ENCODE data around the gene TJP2. TPM values are rescaled to one million over a fixed set of nuclear protein-coding genes. Genes with fewer than 3 reads are reported as not detected.

Gene TJP2
- total and polyA plus RNA-seq, 7 experiments from 2014 or later = 1.6 to 27.3 (median 11.3) TPM

DNA sequence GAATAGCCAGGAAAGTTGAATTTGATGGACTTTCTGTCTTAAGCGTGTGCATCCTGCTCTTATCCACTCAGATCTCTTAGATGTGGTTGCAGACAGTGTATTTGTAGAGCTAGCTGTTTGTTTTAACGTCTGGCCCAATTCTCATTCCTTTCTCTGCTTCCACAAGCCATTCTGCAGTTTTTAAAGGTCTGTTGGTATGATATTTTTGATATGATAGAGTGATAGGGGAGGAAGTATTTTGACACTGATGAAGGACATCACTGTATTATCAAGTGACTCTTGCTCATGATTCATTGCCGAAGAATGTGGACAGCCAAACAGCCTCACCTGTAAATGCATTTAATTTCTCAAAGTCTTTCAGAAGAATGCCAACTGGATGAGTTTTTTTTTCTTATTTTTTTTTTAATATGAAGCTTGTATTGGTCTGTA lies 4.5 kb downstream of the TJP2 start:
- Histone ChIP-seq H3K27ac (ENCODE audit: low read depth, low read length) (no peak overlapping the region), H3K36me3 (ENCODE audit: control insufficient read depth in 2 of 3, insufficient read depth in 3 of 3, low read length in 3 of 3) (no peaks in the 10 kb centered on the region), H3K27me3 (ENCODE audit: control insufficient read depth in 2 of 2, insufficient read depth in 2 of 2, low read length in 2 of 2) (no peaks in the 10 kb centered on the region), H3K4me1 (ENCODE audit: control insufficient read depth in 2 of 2, insufficient read depth in 2 of 2, low read length in 2 of 2) (peaks cover 4 to 6% of the 10 kb centered on the region in 2 donors), H3K4me3 (ENCODE audit: low read length) (no peak overlapping the region), H3K9me3 (ENCODE audit: control insufficient read depth in 2 of 3, low read length in 3 of 3) (no peaks in the 10 kb centered on the region)
- ChIA-PET CTCF (no interaction called here), POLR2A (interaction anchor here (0.6 kb wide), 1 partner anchor 27 kb away, joined by 3 read pairs; no protein-coding TSS in a partner anchor)
- H3K27me3 Mint-ChIP-seq = peaks cover 0 to 14% (median 6%) of the 10 kb centered on the region in 5 donors
- ATAC-seq (no peak), DNase-seq (peak in 1 of 9 donors; percentile 16)
- intact Hi-C loops (cut with micrococcal nuclease) = loop anchor here (1.0 to 10.0 kb wide), 5 partner anchors 9 to 1236 kb away; partner anchors contain the start of gene KLF9 (in 1 of the 2)
- no peaks in the 10 kb centered on the region for H3K9me3 Mint-ChIP-seq
- peak overlapping the region in 1 of 10 donors; percentile 37 for H3K4me3 Mint-ChIP-seq
- H3K27ac Mint-ChIP-seq = peak overlapping the region in 1 of 9 donors; percentile 24
- peaks cover 0 to 7% (median 7%) of the 10 kb centered on the region in 5 donors for H3K36me3 Mint-ChIP-seq
- peaks cover 21 to 69% (median 36%) of the 10 kb centered on the region in 7 donors for H3K4me1 Mint-ChIP-seq

DNA sequence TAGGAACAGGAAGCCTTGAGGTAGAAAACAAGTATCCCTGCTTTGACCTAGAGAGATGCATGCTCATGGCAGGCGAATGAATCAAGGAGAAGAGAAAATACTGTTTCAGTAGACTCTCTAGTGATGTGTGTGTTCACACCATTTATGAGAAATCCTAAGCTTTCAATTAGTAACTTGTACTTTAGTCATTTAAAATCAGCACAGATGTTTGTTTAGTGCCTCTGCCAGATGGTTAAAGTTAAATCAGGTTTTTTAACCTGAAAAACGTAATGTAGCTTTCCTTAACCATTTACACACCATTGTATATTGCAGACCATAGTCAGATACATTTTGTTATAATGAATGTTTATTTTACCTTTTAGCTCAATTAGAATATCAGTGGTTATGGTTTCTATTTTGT lies 5.0 kb downstream of the TJP2 start:
- no peak for DNase-seq
- Mint-ChIP-seq H3K4me3 (no peak overlapping the region), H3K4me1 (peaks cover 21 to 71% (median 34%) of the 10 kb centered on the region in 7 donors), H3K9me3 (no peaks in the 10 kb centered on the region), H3K36me3 (peaks cover 0 to 7% (median 7%) of the 10 kb centered on the region in 5 donors), H3K27ac (no peak overlapping the region), H3K27me3 (peaks cover 0 to 14% (median 6%) of the 10 kb centered on the region in 5 donors)
- Histone ChIP-seq H3K4me1 (ENCODE audit: control insufficient read depth in 2 of 2, insufficient read depth in 2 of 2, low read length in 2 of 2) (peaks cover 4 to 6% of the 10 kb centered on the region in 2 donors), H3K36me3 (ENCODE audit: control insufficient read depth in 2 of 3, insufficient read depth in 3 of 3, low read length in 3 of 3) (no peaks in the 10 kb centered on the region), H3K9me3 (ENCODE audit: control insufficient read depth in 2 of 3, low read length in 3 of 3) (no peaks in the 10 kb centered on the region), H3K27me3 (ENCODE audit: control insufficient read depth in 2 of 2, insufficient read depth in 2 of 2, low read length in 2 of 2) (no peaks in the 10 kb centered on the region), H3K4me3 (ENCODE audit: low read length) (no peak overlapping the region), H3K27ac (ENCODE audit: low read depth, low read length) (no peak overlapping the region)
- CTCF ChIA-PET = no interaction called here
- intact Hi-C loops (cut with micrococcal nuclease) = loop anchor here (5.0 to 10.0 kb wide), 4 partner anchors 57 to 1236 kb away; partner anchors contain the start of gene KLF9 (in 1 of the 2)
- no peak for ATAC-seq
- POLR2A ChIA-PET = no interaction called here

DNA sequence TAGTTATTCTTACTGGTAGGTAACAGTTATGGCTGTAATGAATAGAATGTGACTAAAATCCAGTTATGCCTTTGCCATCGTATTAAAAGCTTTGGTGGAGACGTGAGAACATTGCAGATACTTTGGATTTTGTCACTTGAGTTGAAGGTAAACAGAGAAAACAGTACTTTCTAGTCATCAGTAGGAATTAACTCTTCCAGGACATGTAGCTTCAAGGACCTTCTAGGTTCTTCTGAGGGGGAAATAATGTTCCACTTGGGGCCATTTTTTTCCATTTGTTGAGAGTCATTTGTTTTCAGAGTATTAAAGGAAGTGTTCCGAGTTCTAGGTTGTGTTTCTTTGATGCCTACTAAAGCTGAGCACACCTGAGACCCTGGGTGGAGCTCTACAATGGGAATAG lies 6.1 kb downstream of the TJP2 start:
- Mint-ChIP-seq H3K4me1 (peaks cover 10 to 61% (median 23%) of the 10 kb centered on the region in 7 donors), H3K27me3 (peaks cover 0 to 3% (median 0%) of the 10 kb centered on the region in 5 donors), H3K4me3 (peak overlapping the region in 1 of 10 donors; percentile 53), H3K9me3 (no peaks in the 10 kb centered on the region), H3K36me3 (peaks cover 0 to 7% (median 7%) of the 10 kb centered on the region in 5 donors), H3K27ac (peak overlapping the region in 2 of 9 donors; percentile 40 to 71)
- ChIA-PET CTCF (interaction anchor here (1.0 to 1.5 kb wide), 2 partner anchors 58 to 127 kb away, joined by 3 to 5 read pairs; no protein-coding TSS in a partner anchor), POLR2A (no interaction called here)
- intact Hi-C loops (cut with micrococcal nuclease) = no loop called here
- DNase-seq (no peak), ATAC-seq (no peak)
- H3K36me3 ChIP-seq (ENCODE audit: control insufficient read depth in 2 of 3, insufficient read depth in 3 of 3, low read length in 3 of 3) = no peaks in the 10 kb centered on the region
- no peak overlapping the region for H3K4me3 ChIP-seq (ENCODE audit: low read length)
- H3K4me1 ChIP-seq (ENCODE audit: control insufficient read depth in 2 of 2, insufficient read depth in 2 of 2, low read length in 2 of 2) = no peaks in the 10 kb centered on the region
- no peak overlapping the region for H3K27ac ChIP-seq (ENCODE audit: low read depth, low read length)
- no peaks in the 10 kb centered on the region for H3K27me3 ChIP-seq (ENCODE audit: control insufficient read depth in 2 of 2, insufficient read depth in 2 of 2, low read length in 2 of 2)
- no peaks in the 10 kb centered on the region for H3K9me3 ChIP-seq (ENCODE audit: control insufficient read depth in 2 of 3, low read length in 3 of 3)

DNA sequence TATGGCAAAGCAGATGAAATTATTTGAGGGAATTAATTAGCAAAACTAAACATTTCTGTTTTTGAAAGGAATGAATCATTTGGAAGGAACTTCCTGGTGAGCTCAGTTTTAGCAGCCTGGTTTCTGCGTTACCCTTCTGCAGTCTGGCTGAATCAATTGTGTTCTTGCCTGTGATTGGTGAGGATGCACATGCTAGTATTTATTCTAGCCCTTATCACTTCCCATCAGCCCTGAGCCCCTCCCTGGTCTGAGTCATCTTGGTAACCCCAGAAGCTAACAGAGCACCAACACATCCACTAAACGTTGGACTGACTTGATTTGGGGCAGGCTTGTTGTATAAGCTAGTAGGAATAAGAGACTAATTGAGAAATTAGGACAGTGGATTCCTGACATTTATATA lies 6.6 kb downstream of the TJP2 start:
- H3K27me3 Mint-ChIP-seq = no peaks in the 10 kb centered on the region
- DNase-seq (peak in 1 of 9 donors; percentile 53), ATAC-seq (peak; percentile 88)
- Histone ChIP-seq H3K36me3 (ENCODE audit: control insufficient read depth in 2 of 3, insufficient read depth in 3 of 3, low read length in 3 of 3) (no peaks in the 10 kb centered on the region), H3K27ac (ENCODE audit: low read depth, low read length) (no peak overlapping the region), H3K9me3 (ENCODE audit: control insufficient read depth in 2 of 3, low read length in 3 of 3) (no peaks in the 10 kb centered on the region), H3K27me3 (ENCODE audit: control insufficient read depth in 2 of 2, insufficient read depth in 2 of 2, low read length in 2 of 2) (no peaks in the 10 kb centered on the region), H3K4me3 (ENCODE audit: low read length) (no peak overlapping the region), H3K4me1 (ENCODE audit: control insufficient read depth in 2 of 2, insufficient read depth in 2 of 2, low read length in 2 of 2) (no peaks in the 10 kb centered on the region)
- H3K4me3 Mint-ChIP-seq = peak overlapping the region in 1 of 10 donors; percentile 53
- ChIA-PET POLR2A (no interaction called here), CTCF (interaction anchor here (0.6 to 1.5 kb wide), 4 partner anchors 21 to 137 kb away, joined by 3 to 5 read pairs (median 3); no protein-coding TSS in a partner anchor)
- peaks cover 9 to 56% (median 20%) of the 10 kb centered on the region in 7 donors for H3K4me1 Mint-ChIP-seq
- intact Hi-C loops (cut with micrococcal nuclease) = no loop called here
- no peaks in the 10 kb centered on the region for H3K9me3 Mint-ChIP-seq
- H3K27ac Mint-ChIP-seq = peak overlapping the region in 2 of 9 donors; percentile 40 to 71
- peaks cover 0 to 7% (median 7%) of the 10 kb centered on the region in 5 donors for H3K36me3 Mint-ChIP-seq

DNA sequence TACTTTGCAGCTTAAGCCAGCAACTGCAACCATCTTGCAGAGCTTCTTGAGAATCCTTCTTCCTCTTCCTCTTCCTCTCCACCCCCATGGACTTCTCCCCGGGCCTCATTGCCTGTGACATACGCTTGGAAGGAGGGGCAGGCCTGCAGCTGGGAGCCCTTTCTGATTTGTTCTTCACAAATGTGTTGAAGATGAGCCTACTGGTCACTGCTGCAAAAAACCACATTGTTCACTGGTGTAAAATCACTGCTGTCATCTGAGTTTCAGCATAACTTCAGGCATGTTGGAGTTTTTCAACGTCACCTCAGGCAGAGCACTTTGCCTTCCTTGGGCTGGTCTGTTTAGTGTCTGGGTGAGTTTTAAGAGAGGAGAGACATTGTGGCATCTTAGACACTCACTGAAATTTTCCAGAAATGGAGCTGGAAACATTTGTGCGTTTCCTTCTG lies 7.9 kb downstream of the TJP2 start:
- ChIA-PET CTCF (no interaction called here), POLR2A (no interaction called here)
- Histone ChIP-seq H3K4me1 (ENCODE audit: control insufficient read depth in 2 of 2, insufficient read depth in 2 of 2, low read length in 2 of 2) (no peaks in the 10 kb centered on the region), H3K4me3 (ENCODE audit: low read length) (no peak overlapping the region), H3K27ac (ENCODE audit: low read depth, low read length) (no peak overlapping the region), H3K36me3 (ENCODE audit: control insufficient read depth in 2 of 3, insufficient read depth in 3 of 3, low read length in 3 of 3) (no peaks in the 10 kb centered on the region), H3K27me3 (ENCODE audit: control insufficient read depth in 2 of 2, insufficient read depth in 2 of 2, low read length in 2 of 2) (no peaks in the 10 kb centered on the region), H3K9me3 (ENCODE audit: control insufficient read depth in 2 of 3, low read length in 3 of 3) (no peaks in the 10 kb centered on the region)
- H3K27ac Mint-ChIP-seq = peak overlapping the region in 3 of 9 donors; percentile 26 to 47 (median 42)
- DNase-seq (no peak), ATAC-seq (peak; percentile 55)
- intact Hi-C loops (cut with micrococcal nuclease) = loop anchor here in 1 of 2 donors (1.0 kb wide), 1 partner anchor 8 kb away; the partner anchor contains the start of gene TJP2
- H3K4me3 Mint-ChIP-seq = peak overlapping the region in 1 of 10 donors; percentile 5
- peaks cover 8 to 56% (median 20%) of the 10 kb centered on the region in 7 donors for H3K4me1 Mint-ChIP-seq
- no peaks in the 10 kb centered on the region for H3K9me3 Mint-ChIP-seq
- H3K27me3 Mint-ChIP-seq = no peaks in the 10 kb centered on the region
- H3K36me3 Mint-ChIP-seq = peaks cover 0 to 9% (median 7%) of the 10 kb centered on the region in 5 donors

DNA sequence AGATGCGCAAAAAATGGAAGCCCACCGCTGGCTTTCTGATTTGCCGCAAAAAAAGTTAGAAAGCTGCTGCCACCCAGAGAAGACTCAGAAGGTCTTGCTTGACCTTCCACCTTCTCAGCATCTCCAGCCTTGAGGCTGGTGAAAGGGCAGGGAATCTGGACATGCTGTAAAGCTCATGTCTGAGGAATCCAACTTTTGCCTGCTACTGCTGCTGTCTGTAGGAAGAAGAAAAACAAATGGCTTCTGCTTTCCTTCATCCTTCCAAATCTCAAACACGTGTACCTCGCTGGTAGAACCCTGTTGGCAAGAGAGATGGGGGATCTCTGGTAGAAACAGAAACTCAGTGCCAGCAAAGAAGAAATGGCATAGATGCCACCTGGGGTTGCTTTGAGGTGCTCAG lies 10.2 kb downstream of the TJP2 start:
- no peaks in the 10 kb centered on the region for H3K4me1 ChIP-seq (ENCODE audit: control insufficient read depth in 2 of 2, insufficient read depth in 2 of 2, low read length in 2 of 2)
- no peak overlapping the region for H3K27ac Mint-ChIP-seq
- no peaks in the 10 kb centered on the region for H3K9me3 ChIP-seq (ENCODE audit: control insufficient read depth in 2 of 3, low read length in 3 of 3)
- H3K36me3 ChIP-seq (ENCODE audit: control insufficient read depth in 2 of 3, insufficient read depth in 3 of 3, low read length in 3 of 3) = no peaks in the 10 kb centered on the region
- no peak overlapping the region for H3K4me3 ChIP-seq (ENCODE audit: low read length)
- ChIA-PET CTCF (no interaction called here), POLR2A (no interaction called here)
- ATAC-seq (no peak), DNase-seq (no peak)
- H3K27me3 ChIP-seq (ENCODE audit: control insufficient read depth in 2 of 2, insufficient read depth in 2 of 2, low read length in 2 of 2) = no peaks in the 10 kb centered on the region
- H3K4me3 Mint-ChIP-seq = no peak overlapping the region
- H3K4me1 Mint-ChIP-seq = peaks cover 0 to 56% (median 8%) of the 10 kb centered on the region in 7 donors
- H3K27me3 Mint-ChIP-seq = no peaks in the 10 kb centered on the region
- intact Hi-C loops (cut with micrococcal nuclease) = no loop called here
- peaks cover 0 to 9% (median 7%) of the 10 kb centered on the region in 5 donors for H3K36me3 Mint-ChIP-seq
- H3K27ac ChIP-seq (ENCODE audit: low read depth, low read length) = no peak overlapping the region
- H3K9me3 Mint-ChIP-seq = no peaks in the 10 kb centered on the region
